ENCODE results near the gene PRKAA2.

Gene PRKAA2

DNA sequence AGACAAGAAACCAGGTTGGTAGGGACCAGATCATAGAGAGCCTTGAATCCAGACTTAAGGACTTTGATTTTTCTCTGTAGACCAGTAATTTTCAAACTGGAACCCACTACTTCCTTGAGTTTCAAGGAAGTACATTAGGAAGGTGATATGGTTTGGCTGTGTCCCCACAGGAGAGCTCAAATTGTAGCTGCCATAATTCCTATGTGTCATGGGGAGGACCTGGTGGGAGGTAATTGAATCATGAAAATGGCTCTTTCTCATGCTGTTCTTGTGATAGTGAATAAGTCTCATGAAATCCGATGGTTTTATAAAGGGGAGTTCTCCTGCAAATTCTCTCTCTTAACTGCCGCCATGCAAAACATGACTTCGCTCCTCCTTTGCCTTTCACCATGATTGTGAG, 10.1 kb upstream of the PRKAA2 start:
- H3K4me3 ChIP-seq (ENCODE audit: low read length) = no peak overlapping the region
- H3K27me3 ChIP-seq (ENCODE audit: control insufficient read depth, insufficient read depth, low read length) = no peaks in the 10 kb centered on the region
- H3K9me3 ChIP-seq (replicated peaks; ENCODE audit: low read length) = no peaks in the 10 kb centered on the region
- no peak overlapping the region for H3K9ac ChIP-seq (ENCODE audit: low read depth, low read length)
- H3K36me3 ChIP-seq (ENCODE audit: insufficient read depth, low read length) = no peaks in the 10 kb centered on the region
- peaks cover 8% of the 10 kb centered on the region for H3K4me1 ChIP-seq (ENCODE audit: control insufficient read depth, insufficient read depth, low read length)
- H3K4me2 ChIP-seq (ENCODE audit: low read length) = no peak overlapping the region

DNA sequence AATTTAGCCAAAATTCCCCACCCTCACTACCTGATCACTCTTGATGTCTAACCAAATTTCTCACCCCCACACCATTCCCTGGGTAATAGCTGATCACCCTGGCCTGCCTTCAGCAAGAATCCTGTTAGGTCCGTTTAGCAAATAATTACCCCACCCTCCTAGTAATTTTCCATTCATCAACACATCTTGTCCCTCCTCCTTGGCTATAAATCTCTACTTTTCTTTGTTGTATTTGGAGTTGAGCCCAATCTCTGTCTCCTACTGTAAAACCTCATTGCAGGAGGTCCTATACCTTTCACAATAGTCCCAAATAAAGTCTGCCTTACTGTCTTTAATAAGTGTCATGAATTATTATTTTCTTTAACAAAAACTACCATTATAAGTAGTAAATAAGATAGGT, 6.9 kb upstream of the PRKAA2 start:
- no peak overlapping the region for H3K4me2 ChIP-seq (ENCODE audit: low read length)
- no peaks in the 10 kb centered on the region for H3K36me3 ChIP-seq (ENCODE audit: insufficient read depth, low read length)
- H3K4me3 ChIP-seq (ENCODE audit: low read length) = no peak overlapping the region
- H3K27me3 ChIP-seq (ENCODE audit: control insufficient read depth, insufficient read depth, low read length) = no peaks in the 10 kb centered on the region
- H3K9ac ChIP-seq (ENCODE audit: low read depth, low read length) = no peak overlapping the region
- peaks cover 8% of the 10 kb centered on the region for H3K4me1 ChIP-seq (ENCODE audit: control insufficient read depth, insufficient read depth, low read length)
- no peaks in the 10 kb centered on the region for H3K9me3 ChIP-seq (replicated peaks; ENCODE audit: low read length)

DNA sequence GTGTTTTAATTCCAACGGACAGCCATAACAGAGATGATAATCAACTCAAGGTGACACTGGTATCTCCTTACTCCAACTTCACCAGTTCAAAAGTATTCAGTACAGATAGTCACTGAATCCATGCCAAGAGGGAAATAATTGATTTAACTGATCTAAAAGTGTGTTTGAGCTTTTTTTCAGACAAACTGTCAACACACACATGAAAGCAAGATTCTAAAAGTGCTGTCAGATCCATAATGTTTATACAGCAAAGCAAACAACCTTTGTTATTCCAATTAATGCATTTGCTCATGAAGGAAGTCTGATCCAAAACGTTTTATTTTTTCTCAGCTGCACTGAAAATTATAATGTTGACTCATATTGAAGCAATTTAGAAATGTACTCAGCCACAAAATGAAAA, 5.9 kb upstream of the PRKAA2 start:
- Histone ChIP-seq H3K4me2 (ENCODE audit: low read length) (no peak overlapping the region), H3K27me3 (ENCODE audit: control insufficient read depth, insufficient read depth, low read length) (no peaks in the 10 kb centered on the region), H3K4me3 (ENCODE audit: low read length) (no peak overlapping the region), H3K9me3 (replicated peaks; ENCODE audit: low read length) (no peaks in the 10 kb centered on the region), H3K36me3 (ENCODE audit: insufficient read depth, low read length) (no peaks in the 10 kb centered on the region), H3K9ac (ENCODE audit: low read depth, low read length) (no peak overlapping the region), H3K4me1 (ENCODE audit: control insufficient read depth, insufficient read depth, low read length) (peaks cover 8% of the 10 kb centered on the region)

DNA sequence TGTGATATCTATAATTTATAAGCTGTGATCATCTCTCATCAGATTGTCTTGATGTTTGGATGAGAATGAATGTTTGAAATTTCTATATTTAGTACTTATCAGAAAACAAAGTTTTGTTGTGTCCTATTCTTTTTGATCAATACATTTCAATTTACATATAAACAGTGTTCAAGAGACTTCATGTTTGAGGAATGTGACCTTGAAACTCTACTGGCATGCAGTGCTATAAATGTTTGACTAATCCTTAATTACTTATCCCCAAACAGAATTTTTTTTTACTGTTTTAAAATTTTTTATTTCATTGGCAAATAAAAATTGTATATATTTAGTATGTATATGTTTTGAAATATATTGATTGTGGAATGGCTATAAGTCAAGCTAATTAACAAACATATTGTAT, 1.5 kb upstream of the PRKAA2 start:
- H3K27me3 ChIP-seq (ENCODE audit: control insufficient read depth, insufficient read depth, low read length) = no peaks in the 10 kb centered on the region
- H3K36me3 ChIP-seq (ENCODE audit: insufficient read depth, low read length) = no peaks in the 10 kb centered on the region
- H3K4me3 ChIP-seq (ENCODE audit: low read length) = no peak overlapping the region
- H3K9me3 ChIP-seq (replicated peaks; ENCODE audit: low read length) = no peaks in the 10 kb centered on the region
- peaks cover 18% of the 10 kb centered on the region for H3K4me1 ChIP-seq (ENCODE audit: control insufficient read depth, insufficient read depth, low read length)
- H3K4me2 ChIP-seq (ENCODE audit: low read length) = peak overlapping the region; percentile 96
- no peak overlapping the region for H3K9ac ChIP-seq (ENCODE audit: low read depth, low read length)

DNA sequence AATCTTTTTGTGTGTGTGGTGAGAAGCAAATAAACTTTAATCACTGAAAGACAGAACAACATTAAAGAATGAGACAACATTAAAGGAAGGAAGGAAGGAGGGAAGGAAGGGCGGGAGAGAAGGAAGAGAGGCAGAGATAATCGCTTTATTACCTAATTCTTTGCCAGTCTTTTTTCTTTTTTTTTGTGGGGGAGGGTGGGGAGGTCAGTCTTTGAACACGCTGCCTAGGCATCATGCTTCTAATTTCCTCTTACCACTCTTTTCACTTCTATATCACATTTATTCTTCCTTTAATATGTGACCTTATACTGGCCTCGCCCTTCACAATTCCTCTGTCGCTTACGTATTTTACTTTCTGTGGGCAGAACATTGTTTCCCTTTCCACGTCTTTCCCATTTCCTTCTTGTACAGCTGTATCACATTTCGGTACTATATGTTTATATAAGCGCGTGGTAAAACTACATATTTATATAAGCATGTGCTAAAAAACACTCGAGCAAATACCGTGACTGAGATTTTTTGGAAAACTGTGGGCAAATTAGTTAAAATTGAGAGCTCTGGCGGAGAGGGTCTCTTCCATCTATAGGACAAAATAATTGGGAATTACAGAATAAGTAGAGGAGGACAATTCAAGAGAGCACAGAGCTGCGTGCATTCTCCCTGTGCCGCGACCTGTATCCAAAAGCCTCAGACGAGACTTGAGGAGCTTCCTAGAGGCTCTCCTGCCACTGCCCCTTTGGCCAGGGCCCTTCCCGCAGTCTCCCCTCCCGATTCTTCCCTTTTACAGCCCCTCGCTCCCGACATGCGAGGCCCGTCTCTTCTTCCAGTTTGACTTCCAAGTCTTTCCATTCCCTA, 823 bp upstream of the PRKAA2 start:
- H3K4me1 ChIP-seq (ENCODE audit: control insufficient read depth, insufficient read depth, low read length) = peaks cover 15% of the 10 kb centered on the region
- no peaks in the 10 kb centered on the region for H3K9me3 ChIP-seq (replicated peaks; ENCODE audit: low read length)
- peak overlapping the region; percentile 79 for H3K4me3 ChIP-seq (ENCODE audit: low read length)
- H3K27me3 ChIP-seq (ENCODE audit: control insufficient read depth, insufficient read depth, low read length) = no peaks in the 10 kb centered on the region
- H3K9ac ChIP-seq (ENCODE audit: low read depth, low read length) = peak overlapping the region; percentile 66
- peak overlapping the region; percentile 96 for H3K4me2 ChIP-seq (ENCODE audit: low read length)
- no peaks in the 10 kb centered on the region for H3K36me3 ChIP-seq (ENCODE audit: insufficient read depth, low read length)

DNA sequence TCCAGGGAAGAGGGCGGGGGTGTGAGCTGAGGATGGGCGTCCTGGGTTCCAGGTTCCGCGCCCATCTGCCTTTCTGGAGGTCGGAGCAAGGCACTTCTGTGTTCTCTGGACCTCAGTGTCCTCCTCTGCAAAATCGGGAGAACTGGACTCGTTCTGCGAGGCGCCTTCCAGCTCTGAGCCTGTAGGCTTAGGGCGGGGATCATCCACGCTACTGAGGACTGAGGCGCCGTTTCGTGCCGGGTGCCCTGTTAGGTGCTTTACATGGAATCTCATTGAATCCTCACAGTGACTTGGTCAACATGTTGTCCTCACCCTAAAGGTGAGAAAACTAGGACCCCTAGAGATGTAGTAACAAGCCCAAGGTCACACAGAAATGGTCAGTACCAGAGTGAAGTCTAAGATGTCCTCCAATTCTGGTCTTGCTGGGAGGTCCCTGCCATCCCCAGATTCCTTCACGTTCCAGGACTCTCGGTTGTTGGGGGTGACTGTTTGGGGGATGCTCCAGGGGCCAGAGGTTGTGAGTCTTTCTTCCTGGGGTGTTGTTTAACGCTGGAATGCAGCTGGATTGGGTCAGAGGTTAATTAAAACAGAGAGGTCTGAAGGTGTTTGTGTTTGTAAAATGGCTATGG, 677 bp downstream of the PRKAA2 start:
- peak overlapping the region; percentile 96 for H3K4me2 ChIP-seq (ENCODE audit: low read length)
- peaks cover 9% of the 10 kb centered on the region for H3K4me1 ChIP-seq (ENCODE audit: control insufficient read depth, insufficient read depth, low read length)
- peak overlapping the region; percentile 79 for H3K4me3 ChIP-seq (ENCODE audit: low read length)
- H3K27me3 ChIP-seq (ENCODE audit: control insufficient read depth, insufficient read depth, low read length) = no peaks in the 10 kb centered on the region
- no peaks in the 10 kb centered on the region for H3K36me3 ChIP-seq (ENCODE audit: insufficient read depth, low read length)
- H3K9me3 ChIP-seq (replicated peaks; ENCODE audit: low read length) = no peaks in the 10 kb centered on the region
- H3K9ac ChIP-seq (ENCODE audit: low read depth, low read length) = peak overlapping the region; percentile 66

DNA sequence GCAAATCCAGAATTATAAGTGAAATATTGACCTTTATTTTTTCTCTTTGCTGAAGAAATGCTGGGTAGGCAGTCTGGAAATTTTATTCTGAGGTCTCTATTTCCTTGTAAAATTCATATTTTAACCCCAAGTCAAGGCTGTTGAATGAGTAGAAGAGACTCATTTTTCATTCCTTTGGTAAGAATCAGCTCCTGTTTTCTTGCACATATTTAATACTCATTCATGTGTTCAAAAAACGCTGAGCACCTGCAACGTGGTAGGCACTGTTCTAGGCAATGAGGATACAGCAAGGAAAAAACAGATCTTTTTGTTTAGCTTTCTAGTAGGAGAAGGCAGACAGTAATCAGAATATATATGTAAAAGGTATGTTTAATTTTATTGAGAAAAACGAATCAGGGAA, 1.5 kb downstream of the PRKAA2 start:
- Histone ChIP-seq H3K27me3 (ENCODE audit: control insufficient read depth, insufficient read depth, low read length) (no peaks in the 10 kb centered on the region), H3K4me1 (ENCODE audit: control insufficient read depth, insufficient read depth, low read length) (peaks cover 9% of the 10 kb centered on the region), H3K9ac (ENCODE audit: low read depth, low read length) (no peak overlapping the region), H3K4me3 (ENCODE audit: low read length) (no peak overlapping the region), H3K36me3 (ENCODE audit: insufficient read depth, low read length) (no peaks in the 10 kb centered on the region), H3K4me2 (ENCODE audit: low read length) (no peak overlapping the region), H3K9me3 (replicated peaks; ENCODE audit: low read length) (no peaks in the 10 kb centered on the region)

DNA sequence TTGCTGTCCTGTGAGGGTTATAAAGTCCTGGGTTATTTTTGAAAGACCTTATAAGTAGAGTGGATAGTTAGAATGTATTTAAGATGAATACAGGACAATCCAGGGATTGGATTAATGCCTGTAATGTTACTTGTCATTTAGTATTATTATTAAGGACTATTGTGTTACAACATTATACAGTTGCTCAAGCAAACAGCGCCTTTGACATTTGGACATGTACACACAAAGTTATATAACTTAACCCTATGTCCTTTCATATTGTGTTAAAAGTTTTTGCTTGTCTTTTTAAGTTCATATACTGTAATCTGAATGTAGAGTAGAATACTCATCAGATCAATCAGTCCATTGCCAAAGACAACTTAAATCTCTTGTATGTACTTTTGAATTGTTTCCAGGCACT, 2.0 kb downstream of the PRKAA2 start:
- H3K36me3 ChIP-seq (ENCODE audit: insufficient read depth, low read length) = no peaks in the 10 kb centered on the region
- no peak overlapping the region for H3K4me3 ChIP-seq (ENCODE audit: low read length)
- no peak overlapping the region for H3K9ac ChIP-seq (ENCODE audit: low read depth, low read length)
- peaks cover 9% of the 10 kb centered on the region for H3K4me1 ChIP-seq (ENCODE audit: control insufficient read depth, insufficient read depth, low read length)
- H3K9me3 ChIP-seq (replicated peaks; ENCODE audit: low read length) = no peaks in the 10 kb centered on the region
- no peak overlapping the region for H3K4me2 ChIP-seq (ENCODE audit: low read length)
- no peaks in the 10 kb centered on the region for H3K27me3 ChIP-seq (ENCODE audit: control insufficient read depth, insufficient read depth, low read length)

DNA sequence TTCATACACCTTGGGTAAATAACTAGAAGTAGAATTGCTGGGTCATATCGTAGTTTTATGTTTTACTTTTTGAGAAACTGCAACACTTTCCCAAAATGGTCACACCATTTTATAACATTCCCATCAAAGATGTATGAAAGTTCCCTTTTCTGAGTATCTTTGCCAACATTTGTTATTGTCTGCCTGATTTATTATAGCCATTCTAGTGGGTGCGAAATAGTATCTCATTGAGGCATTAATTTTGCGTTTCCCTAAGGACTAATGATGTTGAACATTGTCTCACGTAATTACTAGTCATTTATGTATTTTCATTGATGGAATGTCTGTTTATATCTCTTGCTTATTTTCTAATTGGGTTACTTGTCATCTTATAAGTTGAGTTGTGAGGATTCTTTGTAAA, 3.4 kb downstream of the PRKAA2 start:
- Histone ChIP-seq H3K9ac (ENCODE audit: low read depth, low read length) (no peak overlapping the region), H3K36me3 (ENCODE audit: insufficient read depth, low read length) (no peaks in the 10 kb centered on the region), H3K4me2 (ENCODE audit: low read length) (no peak overlapping the region), H3K9me3 (replicated peaks; ENCODE audit: low read length) (no peaks in the 10 kb centered on the region), H3K27me3 (ENCODE audit: control insufficient read depth, insufficient read depth, low read length) (no peaks in the 10 kb centered on the region), H3K4me3 (ENCODE audit: low read length) (no peak overlapping the region), H3K4me1 (ENCODE audit: control insufficient read depth, insufficient read depth, low read length) (peaks cover 9% of the 10 kb centered on the region)

DNA sequence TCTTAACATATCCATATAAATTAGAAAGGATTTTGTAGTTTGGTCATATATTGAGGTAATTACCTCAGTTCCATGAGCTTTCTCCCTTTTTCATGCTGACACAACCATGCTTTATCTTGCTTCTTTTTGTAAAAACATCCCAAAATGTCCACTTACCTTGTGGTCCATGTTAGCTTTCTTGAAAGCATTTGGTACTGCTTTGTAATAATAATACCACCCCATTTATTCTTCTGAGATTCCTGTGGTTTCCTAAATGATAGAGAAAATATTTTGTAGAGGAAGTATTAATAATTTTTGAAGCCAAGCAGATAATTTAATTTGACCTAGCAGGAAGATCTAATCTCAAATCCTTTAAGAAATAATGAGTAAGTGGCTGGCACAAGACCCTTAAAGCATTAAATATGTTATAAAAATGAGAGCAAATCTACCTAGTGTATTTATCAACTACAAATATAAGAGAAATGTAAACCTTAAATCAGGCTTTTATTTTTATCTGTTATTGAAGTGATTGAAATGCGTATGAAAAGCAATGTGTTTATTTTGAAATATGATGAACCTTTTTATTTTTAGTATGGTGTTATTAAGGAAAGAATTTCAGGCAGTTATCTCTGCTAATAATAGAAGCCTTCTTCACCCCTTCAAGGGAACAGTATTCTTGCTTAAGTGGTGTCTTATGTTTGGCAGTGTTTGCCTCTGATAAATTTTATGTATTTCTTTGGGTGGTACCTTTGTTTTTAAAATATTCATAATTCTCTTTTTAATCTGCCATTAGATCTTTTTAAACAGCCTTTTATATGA, 9.2 kb downstream of the PRKAA2 start:
- no peaks in the 10 kb centered on the region for H3K4me1 ChIP-seq (ENCODE audit: control insufficient read depth, insufficient read depth, low read length)
- no peaks in the 10 kb centered on the region for H3K27me3 ChIP-seq (ENCODE audit: control insufficient read depth, insufficient read depth, low read length)
- H3K36me3 ChIP-seq (ENCODE audit: insufficient read depth, low read length) = no peaks in the 10 kb centered on the region
- no peak overlapping the region for H3K9ac ChIP-seq (ENCODE audit: low read depth, low read length)
- peaks cover 7% of the 10 kb centered on the region for H3K9me3 ChIP-seq (replicated peaks; ENCODE audit: low read length)
- H3K4me3 ChIP-seq (ENCODE audit: low read length) = no peak overlapping the region
- H3K4me2 ChIP-seq (ENCODE audit: low read length) = no peak overlapping the region

DNA sequence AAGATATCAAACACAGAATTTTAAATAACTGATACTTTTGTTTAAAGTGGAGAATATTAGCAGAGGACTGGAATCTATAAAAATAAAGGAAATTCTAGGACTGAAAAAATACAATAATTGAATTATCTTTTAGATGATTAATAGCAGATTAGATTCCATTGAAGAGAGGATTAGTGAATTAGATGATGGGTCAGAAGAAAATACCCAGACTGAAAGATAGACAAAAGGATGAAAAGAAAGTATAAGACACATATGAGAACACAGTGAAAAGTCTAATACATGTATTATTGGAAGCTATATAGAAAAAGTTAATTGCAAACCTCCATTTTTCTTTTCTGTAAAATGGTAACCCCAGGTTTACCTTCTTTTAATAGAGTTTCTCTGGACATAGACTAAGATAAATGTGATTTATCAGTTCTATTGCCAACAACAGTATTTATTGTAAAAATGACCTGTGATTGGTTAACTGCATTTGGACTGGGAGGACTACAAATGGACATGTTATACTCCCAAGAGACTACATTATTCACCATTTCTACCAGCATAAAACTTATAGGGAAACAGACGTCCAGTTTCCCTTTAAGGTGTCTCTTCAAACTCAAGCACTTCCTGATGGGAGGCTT, 11.0 kb downstream of the PRKAA2 start:
- Histone ChIP-seq H3K9me3 (replicated peaks; ENCODE audit: low read length) (peaks cover 7% of the 10 kb centered on the region), H3K9ac (ENCODE audit: low read depth, low read length) (no peak overlapping the region), H3K4me3 (ENCODE audit: low read length) (no peak overlapping the region), H3K27me3 (ENCODE audit: control insufficient read depth, insufficient read depth, low read length) (no peaks in the 10 kb centered on the region), H3K4me1 (ENCODE audit: control insufficient read depth, insufficient read depth, low read length) (no peaks in the 10 kb centered on the region), H3K36me3 (ENCODE audit: insufficient read depth, low read length) (no peaks in the 10 kb centered on the region), H3K4me2 (ENCODE audit: low read length) (no peak overlapping the region)
